ENCODE data around the gene RASD1. TPM values are rescaled to one million over a fixed set of nuclear protein-coding genes. Genes with fewer than 3 reads are reported as not detected.

Gene RASD1
- total RNA-seq, 1 donor from 2014 or later: 2.1 TPM

GRCh38 chr17:17504341-17505140, 8.3 kb upstream of the RASD1 start:
- H3K4me3 Mint-ChIP-seq: no peak overlapping the region
- no peak overlapping the region for H3K27ac Mint-ChIP-seq
- H3K9me3 Mint-ChIP-seq: no peaks in the 10 kb centered on the region
- H3K4me1 Mint-ChIP-seq: no peaks in the 10 kb centered on the region
- no peak for DNase-seq (ENCODE audit: low spot score in 2 of 2, unreplicated experiment in 2 of 2)
- TF ChIP-seq, protein P1, sequence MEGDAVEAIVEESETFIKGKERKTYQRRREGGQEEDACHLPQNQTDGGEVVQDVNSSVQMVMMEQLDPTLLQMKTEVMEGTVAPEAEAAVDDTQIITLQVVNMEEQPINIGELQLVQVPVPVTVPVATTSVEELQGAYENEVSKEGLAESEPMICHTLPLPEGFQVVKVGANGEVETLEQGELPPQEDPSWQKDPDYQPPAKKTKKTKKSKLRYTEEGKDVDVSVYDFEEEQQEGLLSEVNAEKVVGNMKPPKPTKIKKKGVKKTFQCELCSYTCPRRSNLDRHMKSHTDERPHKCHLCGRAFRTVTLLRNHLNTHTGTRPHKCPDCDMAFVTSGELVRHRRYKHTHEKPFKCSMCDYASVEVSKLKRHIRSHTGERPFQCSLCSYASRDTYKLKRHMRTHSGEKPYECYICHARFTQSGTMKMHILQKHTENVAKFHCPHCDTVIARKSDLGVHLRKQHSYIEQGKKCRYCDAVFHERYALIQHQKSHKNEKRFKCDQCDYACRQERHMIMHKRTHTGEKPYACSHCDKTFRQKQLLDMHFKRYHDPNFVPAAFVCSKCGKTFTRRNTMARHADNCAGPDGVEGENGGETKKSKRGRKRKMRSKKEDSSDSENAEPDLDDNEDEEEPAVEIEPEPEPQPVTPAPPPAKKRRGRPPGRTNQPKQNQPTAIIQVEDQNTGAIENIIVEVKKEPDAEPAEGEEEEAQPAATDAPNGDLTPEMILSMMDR (IDR thresholded peaks at IDR 0.05; ENCODE audit: unreplicated experiment): no peak
- H3K27me3 Mint-ChIP-seq (ENCODE audit: low read depth): peaks cover 5% of the 10 kb centered on the region
- H3K36me3 Mint-ChIP-seq: no peaks in the 10 kb centered on the region

- no peaks in the 10 kb centered on the region for H3K9me3 Mint-ChIP-seq
- TF ChIP-seq, protein P1 (IDR thresholded peaks at IDR 0.05; ENCODE audit: unreplicated experiment): no peak
- DNase-seq (ENCODE audit: low spot score in 2 of 2, unreplicated experiment in 2 of 2): no peak
- H3K27me3 Mint-ChIP-seq (ENCODE audit: low read depth): peaks cover 10% of the 10 kb centered on the region
- H3K36me3 Mint-ChIP-seq: no peaks in the 10 kb centered on the region
- H3K4me3 Mint-ChIP-seq: no peak overlapping the region
- no peak overlapping the region for H3K27ac Mint-ChIP-seq
- no peaks in the 10 kb centered on the region for H3K4me1 Mint-ChIP-seq
Measured at GRCh38 chr17:17503566-17504130, 7.5 kb upstream of the RASD1 start.

- DNase-seq (ENCODE audit: low spot score in 2 of 2, unreplicated experiment in 2 of 2): no peak
- Mint-ChIP-seq H3K27me3 (ENCODE audit: low read depth) (peaks cover 12% of the 10 kb centered on the region), H3K4me1 (no peaks in the 10 kb centered on the region), H3K4me3 (no peak overlapping the region), H3K9me3 (no peaks in the 10 kb centered on the region), H3K36me3 (no peaks in the 10 kb centered on the region), H3K27ac (no peak overlapping the region)
- TF ChIP-seq, protein P1 (IDR thresholded peaks at IDR 0.05; ENCODE audit: unreplicated experiment): no peak
Measured at GRCh38 chr17:17502741-17503565, 6.8 kb upstream of the RASD1 start.

- Mint-ChIP-seq H3K27ac (no peak overlapping the region), H3K9me3 (no peaks in the 10 kb centered on the region), H3K4me3 (no peak overlapping the region), H3K36me3 (no peaks in the 10 kb centered on the region), H3K4me1 (no peaks in the 10 kb centered on the region), H3K27me3 (ENCODE audit: low read depth) (peaks cover 18% of the 10 kb centered on the region)
- TF ChIP-seq, protein P1 (IDR thresholded peaks at IDR 0.05; ENCODE audit: unreplicated experiment): no peak
- no peak for DNase-seq (ENCODE audit: low spot score in 2 of 2, unreplicated experiment in 2 of 2)
Measured at GRCh38 chr17:17500999-17501605, 4.9 kb upstream of the RASD1 start.

DNA sequence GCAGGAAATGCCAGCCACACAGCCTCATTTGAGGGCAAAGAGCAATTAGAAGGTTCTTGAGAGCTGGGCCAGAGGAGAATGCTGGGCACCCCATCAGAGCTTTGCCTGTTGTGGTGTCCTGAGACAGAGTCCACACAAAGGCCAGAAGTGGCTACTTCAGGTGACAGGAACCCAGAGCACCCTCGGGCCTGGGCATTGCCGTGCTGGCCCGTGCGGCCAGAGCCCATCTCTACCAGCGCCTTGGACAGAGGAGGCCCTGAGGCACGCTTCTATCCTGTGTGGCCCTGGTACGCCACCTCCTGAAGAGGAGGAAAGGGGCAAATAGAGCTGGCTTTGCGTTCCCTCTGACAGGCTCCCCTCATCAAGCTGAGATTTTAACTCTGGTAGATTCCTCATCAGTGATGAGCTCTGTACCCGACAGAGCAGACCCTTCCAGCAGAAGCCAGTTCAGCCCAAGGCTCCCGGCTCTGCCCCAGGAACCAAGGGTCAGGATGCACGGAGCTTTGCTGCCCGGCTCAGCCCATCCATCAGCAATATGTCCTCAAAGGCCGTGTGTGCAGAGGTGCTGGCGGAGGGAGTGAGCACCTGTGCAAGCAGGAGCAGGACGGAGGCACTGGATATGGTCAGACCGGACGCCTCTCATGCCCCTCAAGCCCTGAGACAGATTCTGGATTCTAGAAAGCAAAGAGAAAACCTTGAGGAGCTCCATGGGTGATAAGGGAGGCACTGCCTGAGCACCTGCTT, 3.4 kb upstream of the RASD1 start:
- TF ChIP-seq, protein P1 (IDR thresholded peaks at IDR 0.05; ENCODE audit: unreplicated experiment): no peak
- no peak for DNase-seq (ENCODE audit: low spot score in 2 of 2, unreplicated experiment in 2 of 2)
- H3K36me3 Mint-ChIP-seq: no peaks in the 10 kb centered on the region
- no peak overlapping the region for H3K4me3 Mint-ChIP-seq
- peaks cover 10% of the 10 kb centered on the region for H3K4me1 Mint-ChIP-seq
- peaks cover 30% of the 10 kb centered on the region for H3K27me3 Mint-ChIP-seq (ENCODE audit: low read depth)
- no peak overlapping the region for H3K27ac Mint-ChIP-seq
- H3K9me3 Mint-ChIP-seq: no peaks in the 10 kb centered on the region
